ENCODE results near the gene NKAIN4. TPM values are rescaled to one million over a fixed set of nuclear protein-coding genes. Genes with fewer than 3 reads are reported as not detected.
"Not testable (repeated sequence)": the region's sequence is repeated elsewhere in the genome, so short reads cannot be mapped to it uniquely, and the experiment has no call there.

The NKAIN4 gene
- total RNA-seq, 1 donor from 2014 or later, result not detected

DNA sequence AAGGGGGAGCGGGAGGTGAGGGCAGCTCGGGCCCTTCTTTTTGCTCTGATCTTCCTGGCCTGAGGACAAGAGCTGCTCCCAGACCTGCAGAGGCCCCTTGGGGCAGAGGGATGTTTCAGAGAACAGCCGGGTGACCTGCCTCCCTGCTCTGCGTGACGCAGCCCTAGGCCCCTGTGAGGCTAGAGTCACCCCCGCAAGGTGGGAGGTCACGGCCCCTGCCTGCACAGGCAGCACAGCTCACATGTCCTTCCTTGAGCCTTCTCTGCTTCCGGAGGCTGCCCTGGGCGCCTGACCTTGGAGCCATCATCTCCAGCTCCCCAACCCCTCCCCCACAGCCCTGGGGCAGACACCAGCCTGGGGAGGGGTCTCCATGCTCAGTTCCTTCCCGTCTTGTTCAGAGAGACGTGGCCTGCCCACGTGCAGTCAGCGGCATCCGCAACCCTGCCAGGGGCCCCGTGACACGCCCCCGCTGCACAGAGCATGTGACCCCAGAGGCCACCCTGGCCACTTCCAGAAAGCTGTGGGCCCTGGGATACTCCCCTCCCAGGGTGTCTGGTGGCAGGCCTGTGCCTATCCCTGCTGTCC, 18.8 kb downstream of the NKAIN4 start, which contains the start of gene BIRC7:
BIRC7 (plus strand) TSS at position 507 of the 585 bp plus-strand sequence. CDS start 192 bp downstream, outside the sequence.
- ATAC-seq, result no peak

- peak; percentile 64 for ATAC-seq
These were observed 19.4 kb downstream of the NKAIN4 start for GRCh38 chr20:63234693-63235398.

- ATAC-seq, result no peak
These were observed 20.3 kb downstream of the NKAIN4 start for GRCh38 chr20:63233924-63234323.

DNA sequence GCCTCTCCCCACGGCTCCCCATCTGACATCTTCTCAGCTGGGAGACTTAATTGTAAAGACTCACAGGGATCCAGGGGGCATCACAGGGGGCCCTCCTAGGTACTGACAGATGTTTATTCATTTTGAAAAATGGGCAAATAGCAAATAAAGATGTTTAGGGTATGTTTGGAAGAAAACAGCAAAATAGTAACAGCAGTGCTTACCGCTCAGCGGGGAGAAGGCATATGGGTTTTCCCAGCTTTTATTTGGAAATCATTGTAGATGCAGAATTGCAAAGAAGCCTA, 21.3 kb downstream of the NKAIN4 start:
- no peak for ATAC-seq

- peak; percentile 41 for ATAC-seq
These were observed 21.8 kb downstream of the NKAIN4 start for GRCh38 chr20:63232235-63233060.

- no peak for ATAC-seq
These were observed 23.4 kb downstream of the NKAIN4 start for GRCh38 chr20:63230800-63231268.

GRCh38 chr20:63228806-63229205, 25.5 kb downstream of the NKAIN4 start:
- no peak for ATAC-seq

DNA sequence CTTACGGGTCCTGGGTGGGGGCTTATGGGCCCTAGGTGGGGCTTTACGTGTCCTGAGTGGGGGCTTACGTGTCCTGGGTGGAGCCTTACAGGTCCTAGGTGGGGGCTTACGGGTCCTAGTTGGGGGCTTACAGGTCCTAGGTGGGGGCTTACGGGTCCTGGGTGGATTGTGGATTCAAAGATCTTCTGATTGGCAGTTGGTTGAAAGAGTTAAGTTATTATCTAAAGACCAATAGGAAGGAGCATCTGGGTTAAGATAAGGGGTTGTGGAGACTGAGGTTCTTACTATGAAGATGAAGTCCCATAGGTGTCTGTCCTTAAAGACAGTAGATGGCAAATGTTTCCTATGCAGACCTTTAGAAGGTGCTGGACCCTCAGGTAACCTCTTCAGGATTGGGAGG, 27.0 kb downstream of the NKAIN4 start:
- ATAC-seq, result no peak

DNA sequence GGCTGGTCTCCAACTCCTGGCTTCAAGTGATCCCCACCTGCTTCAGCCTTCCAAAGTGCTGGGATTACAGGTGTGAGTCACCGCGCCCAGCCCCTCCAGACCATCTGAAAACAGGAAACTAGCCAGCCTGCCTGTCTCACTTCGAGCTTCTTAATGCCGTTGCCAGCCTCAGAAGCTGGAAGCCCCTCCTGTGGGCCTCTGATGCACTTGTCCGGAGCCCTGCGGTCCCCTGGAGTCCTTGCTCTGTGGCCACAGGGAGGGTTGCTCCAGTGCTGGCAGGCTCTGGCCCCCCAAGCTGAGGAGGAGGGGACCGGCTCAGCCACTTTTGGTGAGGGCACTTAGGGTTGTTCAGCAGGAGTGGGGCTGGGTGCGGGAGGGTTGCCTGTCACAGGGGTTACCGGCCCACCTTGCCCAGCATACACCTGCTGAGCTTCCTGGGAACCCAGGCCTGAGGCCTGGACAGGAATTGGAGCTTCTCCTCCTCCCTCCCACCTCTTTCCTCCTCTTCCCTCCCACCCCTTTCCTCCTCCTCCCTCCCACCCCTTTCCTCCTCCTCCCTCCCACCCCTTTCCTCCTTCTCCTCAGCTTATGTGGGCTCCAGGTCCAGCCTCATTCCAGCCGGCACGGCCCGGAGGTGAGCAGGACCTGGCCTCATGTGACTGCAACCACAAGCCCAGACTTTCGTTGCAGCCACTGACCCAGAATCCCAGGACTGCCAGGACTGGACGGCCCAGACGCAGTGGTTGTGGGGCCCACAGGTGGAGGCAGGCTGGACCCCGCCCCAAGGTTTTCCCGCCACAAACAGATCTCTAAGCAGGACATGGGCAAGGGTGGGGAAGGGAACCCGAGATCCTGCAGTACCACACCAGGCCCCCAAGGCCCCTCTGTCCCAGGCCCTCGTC, 28.0 kb downstream of the NKAIN4 start:
- ATAC-seq, result no peak

DNA sequence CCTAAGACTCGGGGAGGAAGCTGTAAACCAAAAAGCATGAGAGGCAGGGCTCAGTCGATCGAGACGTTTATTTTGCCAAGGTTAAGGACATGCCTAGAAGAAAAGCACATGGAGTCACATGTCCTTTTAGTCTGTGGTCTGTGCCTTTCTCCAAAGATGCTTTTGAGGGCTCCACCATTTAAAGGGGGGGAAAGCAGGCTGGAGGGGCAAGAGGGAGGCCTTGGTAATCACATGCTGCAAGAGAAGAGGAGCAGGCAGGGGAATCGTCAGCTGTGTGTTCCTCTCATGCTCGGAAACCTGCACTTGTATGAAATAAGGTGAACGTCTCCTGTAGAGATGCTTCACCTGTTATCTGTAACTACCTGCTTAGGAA, 29.2 kb downstream of the NKAIN4 start:
- no peak for ATAC-seq

DNA sequence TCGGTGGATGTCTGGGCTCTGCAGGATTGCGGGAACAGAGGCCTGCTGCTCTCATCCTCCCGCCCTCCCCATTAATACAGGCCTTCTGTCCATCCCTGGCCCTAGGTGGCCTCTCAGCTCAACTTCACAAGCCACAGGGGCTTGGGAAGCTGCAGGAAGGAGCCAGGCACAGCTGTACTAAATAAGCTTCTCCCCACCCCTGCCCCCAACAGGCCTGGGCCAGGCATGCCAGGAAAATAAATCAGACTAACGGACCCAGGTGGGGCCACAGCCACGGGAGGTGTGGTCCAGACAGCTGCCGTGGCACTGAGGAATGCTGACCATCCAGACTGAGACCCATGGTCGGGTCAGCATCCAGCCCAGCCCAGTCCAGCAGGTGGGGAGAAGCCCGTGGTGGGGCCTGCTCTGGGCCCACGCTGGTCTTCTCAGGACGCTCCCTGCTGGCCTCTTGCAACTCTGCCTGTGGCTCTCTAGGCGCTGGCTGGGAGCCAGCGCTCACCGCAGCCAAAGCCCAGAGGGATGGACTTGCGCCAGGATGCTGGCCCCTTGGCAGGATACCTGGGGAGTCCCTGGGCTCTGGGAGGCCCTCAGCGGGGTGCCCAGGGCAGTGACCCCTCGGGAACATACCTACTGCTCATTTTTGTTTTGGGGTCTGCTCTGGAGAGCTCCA, 29.7 kb downstream of the NKAIN4 start:
- peak; percentile 5 for ATAC-seq

DNA sequence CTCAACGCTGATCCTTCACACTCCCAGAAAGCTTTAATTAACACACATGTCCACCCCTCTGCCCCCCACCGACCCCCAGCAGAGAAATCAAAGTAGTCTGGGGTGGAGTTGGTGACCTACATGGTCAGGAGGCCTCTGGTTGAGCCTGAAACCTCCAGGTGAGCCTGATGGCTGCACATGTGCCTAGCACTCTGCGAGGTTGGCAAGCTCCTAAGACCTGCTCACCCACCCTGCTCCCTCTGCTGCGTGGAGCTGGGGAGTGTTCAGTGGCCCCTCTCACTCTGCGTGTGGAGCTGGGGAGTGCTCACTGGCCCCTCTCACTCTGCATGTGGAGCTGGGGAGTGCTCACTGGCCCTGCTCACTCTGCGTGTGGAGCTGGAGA, 30.4 kb downstream of the NKAIN4 start:
- ATAC-seq, result no peak

DNA sequence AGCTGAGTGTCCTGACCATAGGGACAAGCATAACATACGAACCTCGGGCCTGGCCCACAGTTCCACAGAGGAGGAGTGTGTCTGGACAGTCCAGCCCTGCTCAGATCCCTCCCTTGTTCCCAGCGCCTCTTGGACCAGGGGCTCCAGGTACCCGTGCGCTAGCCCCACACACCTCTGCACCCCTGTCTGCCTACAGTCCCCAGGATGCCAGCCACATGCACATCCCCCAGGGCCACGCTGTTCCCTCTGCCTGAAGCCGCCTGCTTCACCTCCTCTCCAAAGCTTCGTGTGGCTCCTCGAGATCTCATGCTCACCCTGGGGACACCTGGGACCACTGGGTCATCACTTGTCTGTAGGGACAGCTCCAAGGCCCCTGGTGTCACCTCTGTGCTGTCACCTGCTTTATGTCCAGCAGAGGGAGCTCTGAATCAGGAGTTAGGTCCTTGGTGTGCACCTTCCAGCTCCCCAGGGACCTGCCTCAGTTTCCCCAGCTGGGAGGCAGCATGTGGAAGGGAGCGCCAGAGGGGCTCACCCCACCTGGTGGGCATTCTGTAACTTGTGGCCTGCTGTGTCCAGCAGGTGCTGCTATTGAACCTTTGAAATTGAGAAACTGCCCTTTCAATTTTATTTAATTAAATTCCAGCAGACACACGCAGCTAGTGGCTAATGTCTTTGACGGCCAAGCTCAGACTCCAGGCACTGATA, 31.0 kb downstream of the NKAIN4 start:
- ATAC-seq, result peak; percentile 33

DNA sequence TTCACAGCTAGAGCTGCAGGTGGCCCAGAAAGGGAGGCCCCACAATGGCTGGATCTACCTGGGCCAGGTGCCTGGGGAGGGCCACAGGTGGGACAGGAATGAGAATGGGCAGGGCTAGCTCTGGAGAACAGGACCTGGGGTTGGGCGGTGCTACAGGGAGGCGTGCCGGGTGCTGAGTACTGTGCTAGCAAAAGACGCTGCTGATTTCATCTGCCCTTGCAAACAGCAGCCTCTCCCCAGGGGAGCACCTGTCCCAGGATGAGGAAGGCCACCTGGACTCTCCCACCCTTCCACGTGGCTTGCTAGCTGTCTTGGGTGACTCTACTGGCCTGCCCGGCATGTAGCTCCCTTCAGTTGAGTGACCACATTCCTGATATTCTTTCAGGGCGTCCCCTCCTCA, 31.7 kb downstream of the NKAIN4 start:
- no peak for ATAC-seq

DNA sequence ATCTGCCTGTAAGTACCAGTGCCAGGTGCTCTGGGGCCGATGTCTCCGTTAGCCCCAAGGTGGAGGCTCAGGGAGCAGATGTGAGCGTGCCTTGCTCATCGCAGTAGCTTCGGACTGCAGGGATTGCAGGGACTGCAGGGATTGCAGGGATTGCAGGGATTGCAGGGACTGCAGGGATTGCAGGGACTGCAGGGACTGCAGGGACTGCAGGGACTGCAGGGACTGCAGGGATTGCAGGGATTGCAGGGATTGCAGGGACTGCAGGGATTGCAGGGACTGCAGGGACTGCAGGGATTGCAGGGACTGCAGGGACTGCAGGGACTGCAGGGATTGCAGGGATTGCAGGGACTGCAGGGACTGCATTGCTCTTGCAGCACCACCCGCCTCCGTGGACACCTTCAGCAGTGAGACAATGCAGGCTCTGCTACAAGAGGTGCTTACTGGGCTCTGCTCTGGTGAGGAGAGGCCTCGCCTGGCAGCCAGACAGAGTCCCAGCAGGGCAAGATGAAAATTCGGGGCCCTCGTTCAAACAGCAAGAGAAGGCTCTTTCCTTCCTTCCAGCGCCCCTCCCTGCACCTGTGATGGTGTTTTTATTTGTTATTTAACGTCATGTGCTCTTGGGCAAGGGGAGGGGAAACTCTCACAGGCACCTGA, 32.7 kb downstream of the NKAIN4 start:
- ATAC-seq, result not testable (repeated sequence)

DNA sequence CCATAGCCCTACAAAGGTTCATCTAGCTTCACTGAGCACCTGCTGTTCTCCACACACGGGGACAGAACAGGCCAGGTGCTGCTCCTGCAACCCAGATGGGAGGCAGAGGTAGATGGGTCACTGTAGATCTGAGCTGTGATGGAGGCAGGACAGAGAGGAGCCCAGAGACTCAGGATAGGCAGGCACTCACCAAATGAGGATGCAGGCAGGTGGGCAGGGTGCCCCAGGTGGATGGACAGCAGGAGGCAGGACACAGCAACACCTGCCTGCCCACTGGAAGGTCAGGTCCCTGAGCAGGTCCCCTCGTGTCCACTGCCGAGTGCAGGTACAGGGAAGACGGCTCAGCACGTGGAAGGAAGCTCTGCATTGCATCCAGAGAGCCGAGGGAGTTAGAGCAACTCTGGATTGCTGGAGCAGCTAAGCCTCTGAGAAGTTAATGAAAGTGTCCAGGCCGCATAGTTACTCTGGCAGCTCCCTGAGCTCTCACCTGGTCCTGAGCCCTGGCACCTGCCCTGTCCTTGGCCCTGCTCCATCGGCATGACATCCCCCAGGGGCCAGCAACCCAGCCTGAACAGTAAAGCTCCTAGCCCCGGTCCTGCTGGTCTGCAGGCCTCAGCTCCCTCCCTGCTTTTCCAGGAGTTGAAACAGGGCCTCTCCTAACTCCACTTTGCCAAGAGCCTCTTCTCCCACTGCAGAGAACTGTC, 33.4 kb downstream of the NKAIN4 start:
- no peak for ATAC-seq

DNA sequence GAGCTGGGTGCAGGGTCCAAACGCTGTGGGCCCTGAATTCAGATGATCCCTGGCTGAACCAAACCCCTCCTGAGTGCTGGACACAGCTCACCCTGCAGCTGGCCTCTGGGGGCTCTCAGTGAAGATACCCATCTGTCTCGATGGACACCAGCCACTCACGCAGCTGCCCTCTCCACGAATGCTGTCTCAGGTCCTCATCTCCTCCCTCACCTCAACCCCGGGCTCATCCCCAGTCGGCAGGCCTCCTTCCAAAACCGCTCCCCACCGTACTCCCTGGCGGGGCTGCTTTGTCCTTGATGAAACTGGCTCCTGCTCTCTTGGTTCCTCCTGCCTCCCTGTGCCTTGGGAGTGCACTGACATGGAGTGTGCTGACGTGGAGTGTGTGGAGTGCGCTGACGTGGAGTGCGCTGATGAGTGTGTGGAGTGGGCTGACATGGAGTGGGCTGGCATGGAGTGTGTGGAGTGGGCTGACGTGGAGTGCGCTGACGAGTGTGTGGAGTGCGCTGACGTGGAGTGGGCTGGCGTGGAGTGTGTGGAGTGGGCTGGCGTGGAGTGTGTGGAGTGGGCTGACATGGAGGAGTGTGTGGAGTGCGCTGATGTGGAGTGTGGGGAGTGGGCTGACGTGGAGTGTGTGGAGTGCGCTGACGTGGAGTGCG, 34.3 kb downstream of the NKAIN4 start:
- no peak for ATAC-seq

- ATAC-seq, result no peak
These were observed 34.8 kb downstream of the NKAIN4 start for GRCh38 chr20:63219447-63219821.

- ATAC-seq, result no peak
These were observed 35.4 kb downstream of the NKAIN4 start for GRCh38 chr20:63218701-63219446.
